ENCODE results near the gene KLRF1.

KLRF1 gene

GRCh38 chr12:9809338-9809737 lies 17.9 kb upstream of the KLRF1 start:
- no peak for DNase-seq

GRCh38 chr12:9809866-9810265 lies 17.4 kb upstream of the KLRF1 start:
- no peak for DNase-seq

- DNase-seq, result peak in 1 of 2 donors; percentile 19
Measured at GRCh38 chr12:9810671-9811070, 16.6 kb upstream of the KLRF1 start.

GRCh38 chr12:9811621-9812020 lies 15.7 kb upstream of the KLRF1 start:
- no peak for DNase-seq

- DNase-seq, result peak; percentile 72 to 93
Measured at GRCh38 chr12:9813821-9814798, 13.2 kb upstream of the KLRF1 start.

- no peak for DNase-seq
Measured at GRCh38 chr12:9820281-9820930, 6.9 kb upstream of the KLRF1 start.

- DNase-seq, result no peak
Measured at GRCh38 chr12:9829483-9829882, 2.2 kb downstream of the KLRF1 start.

GRCh38 chr12:9829982-9830381 lies 2.7 kb downstream of the KLRF1 start:
- DNase-seq, result no peak

GRCh38 chr12:9831720-9832119 lies 4.4 kb downstream of the KLRF1 start:
- DNase-seq, result no peak

GRCh38 chr12:9843407-9843806 lies 16.1 kb downstream of the KLRF1 start:
- no peak for DNase-seq

GRCh38 chr12:9848899-9849298 lies 21.6 kb downstream of the KLRF1 start:
- no peak for DNase-seq

- DNase-seq, result no peak
Measured at GRCh38 chr12:9851050-9851449, 23.8 kb downstream of the KLRF1 start.

GRCh38 chr12:9851927-9852326 lies 24.6 kb downstream of the KLRF1 start:
- DNase-seq, result no peak

- DNase-seq, result no peak
Measured at GRCh38 chr12:9856151-9856550, 28.9 kb downstream of the KLRF1 start.

- DNase-seq, result no peak
Measured at GRCh38 chr12:9856894-9857293, 29.6 kb downstream of the KLRF1 start.

GRCh38 chr12:9858135-9858534 lies 30.9 kb downstream of the KLRF1 start:
- no peak for DNase-seq

- DNase-seq, result peak in 1 of 2 donors; percentile 49
Measured at GRCh38 chr12:9864913-9865675, 37.8 kb downstream of the KLRF1 start.

GRCh38 chr12:9866860-9867269 lies 39.6 kb downstream of the KLRF1 start:
- no peak for DNase-seq

- peak in 1 of 2 donors; percentile 10 for DNase-seq
Measured at GRCh38 chr12:9867531-9867930, 40.2 kb downstream of the KLRF1 start.

- DNase-seq, result peak in 1 of 2 donors; percentile 42
Measured at GRCh38 chr12:9868311-9868801, 41.1 kb downstream of the KLRF1 start.

GRCh38 chr12:9868951-9869306 lies 41.6 kb downstream of the KLRF1 start:
- no peak for DNase-seq

- DNase-seq, result peak in 1 of 2 donors; percentile 89
Measured at GRCh38 chr12:9869307-9870161, 42.3 kb downstream of the KLRF1 start, which contains the start of gene CLEC2B. Gene CLEC2B (minus strand): TSS chr12:9869354.

All from bone marrow (tissue), 2 donors.